NB4 (cell line): Measurements from ENCODE around the gene CEP250.

Source experiments
- CTCF ChIP-seq: IDR thresholded peaks from one replicate; pipeline ENCODE4 v1.5.1; 2012; ENCODE audit warnings: low read depth, low read length
- MAX ChIP-seq: IDR thresholded peaks from 2 replicates; pipeline ENCODE4 v1.6.1; 2011; ENCODE audit warnings: low read depth, low read length
- MYC ChIP-seq: IDR thresholded peaks from 2 replicates; pipeline ENCODE4 v1.6.1; 2011; ENCODE audit warnings: low read depth, low read length
- POLR2A ChIP-seq: IDR thresholded peaks from 2 replicates; pipeline ENCODE4 v1.6.1; 2011; ENCODE audit warnings: mild to moderate bottlenecking; ENCODE audit not compliant: insufficient read length; ENCODE audit errors: extremely low read depth

GRCh38 chr20:35454881-35455609, at the start of gene CEP250:
- peak; percentile 47 for TF ChIP-seq POLR2A
- TF ChIP-seq CTCF: no peak
- peak; percentile 74; the same call in 1 of the 2 replicates for TF ChIP-seq MYC
- TF ChIP-seq MAX: peak; percentile 30; the same call in 1 of the 2 replicates
